BJ (cell line): Measurements from ENCODE around the gene ELAVL1. TPM values are rescaled to one million over a fixed set of nuclear protein-coding genes. Genes with fewer than 3 reads are reported as not detected.

Experiments used
- CTCF ChIA-PET: fragments of 350-600 bp; formaldehyde crosslinking; extraction: SDS; loops from one replicate; lab custom pipeline; 2021; ENCODE audit warnings: antibody characterized with exemption, inconsistent platforms; lab: Yijun Ruan, JAX
- POLR2A ChIA-PET: fragments of 300-600 bp; sonication (Branson Sonifier 250); formaldehyde crosslinking; extraction: SDS; loops from one replicate; lab custom pipeline; 2021; ENCODE audit warnings: antibody characterized with exemption; lab: Charles Lee
- DNase-seq: peaks from one replicate; pipeline ENCODE4 v3.0.0-alpha.2; 2011; ENCODE audit warnings: low read depth
- H3K27me3 ChIP-seq: 2 replicates; pipeline ENCODE4 v1.6.0; 2011; ENCODE audit warnings: low read length; ENCODE audit not compliant: control insufficient read depth, insufficient read depth
- H3K36me3 ChIP-seq: 2 replicates; pipeline ENCODE4 v1.5.1; 2011; ENCODE audit warnings: low read length; ENCODE audit not compliant: control insufficient read depth, insufficient read depth
- H3K4me3 ChIP-seq: 2 replicates; pipeline ENCODE4 v1.5.1; 2011; ENCODE audit warnings: low read depth, mild to moderate bottlenecking, control low read depth, low read length
- polyA plus RNA-seq: library from polyadenylated mRNA; depleted of rRNA; stranded (reverse); fragments of >200 nt; gene quantifications from 2 replicates; pipeline ENCODE4 v1.2.3, GENCODE V29; 2011
- TF ChIP-seq, protein P1 (sequence below): IDR thresholded peaks from 2 replicates; pipeline ENCODE4 v1.5.1; 2011; ENCODE audit warnings: low read depth, mild to moderate bottlenecking, control low read depth, inconsistent platforms, low read length, moderate library complexity; ENCODE audit not compliant: insufficient read depth

ELAVL1 gene
- polyA plus RNA-seq, 1 experiment: 41.2 TPM

DNA sequence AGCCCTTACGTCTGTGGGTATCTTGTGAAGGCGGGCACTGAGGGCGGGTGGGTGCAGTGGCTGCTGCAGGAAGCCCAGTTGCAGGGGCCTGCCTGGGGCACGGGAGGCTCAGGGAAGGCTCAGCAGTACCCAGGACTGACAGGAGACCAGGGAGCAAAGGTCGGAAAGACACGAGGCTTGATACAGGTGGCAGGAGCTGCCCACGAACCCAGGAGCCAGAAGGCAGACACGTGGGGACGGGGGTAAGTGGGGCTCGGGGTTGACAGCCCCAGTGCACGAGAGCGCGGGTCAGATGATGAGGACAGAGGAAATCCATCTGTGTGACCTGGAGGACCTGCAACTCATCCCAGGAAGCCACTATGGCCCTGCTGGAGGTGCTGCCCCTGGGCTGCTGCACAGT, 25.3 kb downstream of the ELAVL1 start:
- POLR2A ChIA-PET: no interaction called here
- no peaks in the 10 kb centered on the region for H3K27me3 ChIP-seq

DNA sequence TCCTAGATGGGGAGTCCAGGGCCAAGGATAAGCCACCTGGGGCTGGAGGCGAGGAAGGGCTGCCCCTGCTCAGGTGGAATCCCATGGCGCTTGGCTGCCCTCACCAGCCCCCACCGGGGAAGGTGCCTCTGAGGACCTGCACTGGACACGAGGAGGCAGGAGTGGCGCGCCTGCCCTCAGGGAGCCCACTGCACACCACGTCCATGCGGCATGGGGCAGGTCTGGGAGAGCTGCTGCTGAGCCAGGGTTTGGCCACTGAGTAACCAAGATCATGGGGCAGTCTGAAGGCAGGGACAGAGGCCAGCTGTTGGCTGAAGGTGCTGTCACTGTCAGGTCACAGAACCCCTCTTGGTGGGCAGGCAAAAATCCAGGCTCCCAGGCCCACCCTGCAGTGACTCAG, 25.9 kb downstream of the ELAVL1 start:
- ChIA-PET CTCF (interaction anchor here (2.2 kb wide), 1 partner anchor 9 kb away, joined by 14 read pairs; no protein-coding TSS in a partner anchor), POLR2A (no interaction called here)
- Histone ChIP-seq H3K27me3 (no peaks in the 10 kb centered on the region), H3K4me3 (no peak overlapping the region), H3K36me3 (peaks cover 46% of the 10 kb centered on the region)
- TF ChIP-seq, protein P1, sequence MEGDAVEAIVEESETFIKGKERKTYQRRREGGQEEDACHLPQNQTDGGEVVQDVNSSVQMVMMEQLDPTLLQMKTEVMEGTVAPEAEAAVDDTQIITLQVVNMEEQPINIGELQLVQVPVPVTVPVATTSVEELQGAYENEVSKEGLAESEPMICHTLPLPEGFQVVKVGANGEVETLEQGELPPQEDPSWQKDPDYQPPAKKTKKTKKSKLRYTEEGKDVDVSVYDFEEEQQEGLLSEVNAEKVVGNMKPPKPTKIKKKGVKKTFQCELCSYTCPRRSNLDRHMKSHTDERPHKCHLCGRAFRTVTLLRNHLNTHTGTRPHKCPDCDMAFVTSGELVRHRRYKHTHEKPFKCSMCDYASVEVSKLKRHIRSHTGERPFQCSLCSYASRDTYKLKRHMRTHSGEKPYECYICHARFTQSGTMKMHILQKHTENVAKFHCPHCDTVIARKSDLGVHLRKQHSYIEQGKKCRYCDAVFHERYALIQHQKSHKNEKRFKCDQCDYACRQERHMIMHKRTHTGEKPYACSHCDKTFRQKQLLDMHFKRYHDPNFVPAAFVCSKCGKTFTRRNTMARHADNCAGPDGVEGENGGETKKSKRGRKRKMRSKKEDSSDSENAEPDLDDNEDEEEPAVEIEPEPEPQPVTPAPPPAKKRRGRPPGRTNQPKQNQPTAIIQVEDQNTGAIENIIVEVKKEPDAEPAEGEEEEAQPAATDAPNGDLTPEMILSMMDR: no peak
- DNase-seq: no peak

More for the DNA sequence above, 25.3 kb downstream of the ELAVL1 start:
- no peak for DNase-seq
- TF ChIP-seq, protein P1: no peak
- CTCF ChIA-PET: interaction anchor here (2.2 kb wide), 1 partner anchor 9 kb away, joined by 14 read pairs; no protein-coding TSS in a partner anchor
- Histone ChIP-seq H3K4me3 (no peak overlapping the region), H3K36me3 (peaks cover 43% of the 10 kb centered on the region)

DNA sequence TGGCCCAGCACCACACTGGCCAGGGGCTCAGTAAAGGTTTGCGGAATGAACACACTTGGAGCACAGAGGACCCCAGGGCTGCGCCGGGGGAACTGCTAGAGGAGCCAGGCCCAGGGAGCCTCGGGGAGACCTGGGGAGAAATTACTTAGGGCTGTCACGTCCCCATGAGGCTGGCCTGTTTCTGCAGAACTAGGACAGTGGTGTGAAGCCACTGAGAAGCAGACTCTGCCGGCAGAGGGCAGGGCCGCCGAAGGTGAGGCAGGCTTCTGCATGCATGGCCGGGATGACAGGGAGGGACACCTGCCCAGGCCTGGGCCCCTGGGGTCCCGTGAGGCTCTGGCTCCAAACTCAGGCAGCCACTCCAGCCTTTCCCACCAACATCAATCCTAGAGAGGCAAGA, 26.4 kb downstream of the ELAVL1 start:
- no peak for DNase-seq
- Histone ChIP-seq H3K27me3 (no peaks in the 10 kb centered on the region), H3K36me3 (peaks cover 44% of the 10 kb centered on the region), H3K4me3 (no peak overlapping the region)
- TF ChIP-seq, protein P1: no peak
- ChIA-PET POLR2A (no interaction called here), CTCF (interaction anchor here (2.2 to 13.0 kb wide), 2 partner anchors 8 to 24 kb away, joined by 14 to 98 read pairs; partner anchors contain the start of gene ELAVL1)

DNA sequence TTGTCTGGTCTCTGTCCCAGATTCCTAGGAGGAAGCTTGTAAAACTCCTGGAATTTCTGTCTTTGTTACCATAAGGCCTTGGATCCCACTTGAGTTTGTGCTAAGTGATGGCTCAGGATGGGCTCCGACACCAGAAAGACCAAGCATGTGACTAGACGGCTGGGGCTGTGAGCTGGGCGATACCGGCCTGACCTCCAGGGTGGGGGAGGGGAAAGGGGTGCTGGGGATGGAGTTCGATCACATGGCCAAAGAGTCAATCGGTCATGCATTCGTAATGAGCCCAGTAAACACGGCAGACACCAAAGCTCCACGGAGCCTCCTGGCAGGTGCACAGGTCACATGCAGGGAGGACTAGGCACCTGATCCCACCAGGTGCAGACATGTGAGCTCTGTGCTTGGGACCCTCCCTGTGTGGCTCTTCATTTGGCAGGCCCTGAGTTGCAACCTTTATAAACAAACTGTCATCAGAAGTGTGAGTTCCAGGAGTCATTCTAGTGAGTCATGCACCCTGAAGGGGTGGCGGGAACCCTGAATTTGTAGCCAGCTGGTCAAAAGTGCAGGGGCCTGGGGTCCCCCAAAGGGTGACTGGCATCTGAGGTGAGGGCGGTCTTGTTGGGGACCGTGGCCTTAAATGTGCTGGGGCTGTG, 27.1 kb downstream of the ELAVL1 start:
- TF ChIP-seq, protein P1: no peak
- H3K36me3 ChIP-seq: peaks cover 42% of the 10 kb centered on the region
- no peak for DNase-seq
- H3K27me3 ChIP-seq: no peaks in the 10 kb centered on the region
- no peak overlapping the region for H3K4me3 ChIP-seq
- POLR2A ChIA-PET: no interaction called here
- CTCF ChIA-PET: interaction anchor here (0.7 to 13.0 kb wide), 2 partner anchors 20 to 25 kb away, joined by 3 to 98 read pairs; partner anchors contain the start of gene ELAVL1

DNA sequence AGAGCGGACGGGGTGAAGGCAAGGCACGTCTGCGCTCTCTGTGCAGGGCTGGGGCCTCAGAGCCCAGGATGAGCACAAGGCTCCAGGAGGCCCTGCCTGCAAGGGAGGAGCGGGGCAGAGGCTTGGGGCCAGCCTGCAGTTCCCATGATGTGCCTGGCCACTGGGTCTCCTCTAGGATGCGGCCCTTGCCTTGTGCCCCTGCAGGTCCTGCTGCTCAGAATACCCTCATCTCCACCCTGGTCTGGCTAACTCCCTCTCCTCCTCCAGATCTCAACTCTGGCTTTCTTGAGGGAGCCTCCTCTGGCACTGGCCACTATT, 27.8 kb downstream of the ELAVL1 start:
- DNase-seq: no peak
- Histone ChIP-seq H3K4me3 (no peak overlapping the region), H3K27me3 (no peaks in the 10 kb centered on the region), H3K36me3 (peaks cover 40% of the 10 kb centered on the region)
- ChIA-PET CTCF (interaction anchor here (0.5 to 13.0 kb wide), 3 partner anchors 21 to 1331 kb away, joined by 3 to 98 read pairs (median 3); partner anchors contain the start of gene ELAVL1), POLR2A (no interaction called here)
- TF ChIP-seq, protein P1: no peak
